Loucy (cell line): ENCODE measurements around the gene SPATA33.
"Not testable (repeated sequence)": the region's sequence is repeated elsewhere in the genome, so short reads cannot be mapped to it uniquely, and the experiment has no call there.

Source experiments
- H2AFZ ChIP-seq: fragments of 200-600 bp; sonication (generic); 2 replicates; pipeline ENCODE4 v1.6.0; 2016; ENCODE audit warnings: antibody characterized with exemption, mild to moderate bottlenecking, low read length, moderate library complexity
- H3F3A ChIP-seq: fragments of 200-600 bp; 2 replicates; pipeline ENCODE4 v1.6.0; 2016; ENCODE audit warnings: antibody characterized with exemption, low read depth, mild to moderate bottlenecking
- H3K27me3 ChIP-seq: fragments of 200-600 bp; sonication (generic); 2 replicates; pipeline ENCODE4 v1.6.1; 2014; ENCODE audit warnings: low read length, mild to moderate bottlenecking; ENCODE audit not compliant: insufficient read depth, poor library complexity, severe bottlenecking
- H3K36me3 ChIP-seq: fragments of 200-600 bp; sonication (generic); 2 replicates; pipeline ENCODE4 v1.6.1; 2016; ENCODE audit warnings: low read length; ENCODE audit not compliant: insufficient read depth
- H3K4me1 ChIP-seq: fragments of 200-600 bp; sonication (generic); 2 replicates; pipeline ENCODE4 v1.5.1; 2014; ENCODE audit warnings: low read length, mild to moderate bottlenecking; ENCODE audit not compliant: insufficient read depth, poor library complexity, severe bottlenecking
- H3K4me2 ChIP-seq: fragments of 200-600 bp; sonication (generic); 2 replicates; pipeline ENCODE4 v1.6.0; 2014; ENCODE audit warnings: antibody characterized with exemption, low read length, low read depth, mild to moderate bottlenecking; ENCODE audit not compliant: poor library complexity, severe bottlenecking
- H3K4me3 ChIP-seq: fragments of 200-600 bp; sonication (generic); 2 replicates; pipeline ENCODE4 v1.5.1; 2014; ENCODE audit warnings: low read length, mild to moderate bottlenecking, mixed read lengths; ENCODE audit not compliant: poor library complexity, severe bottlenecking
- H3K79me2 ChIP-seq: fragments of 200-600 bp; sonication (generic); 2 replicates; pipeline ENCODE4 v1.6.1; 2014; ENCODE audit warnings: low read length; ENCODE audit not compliant: insufficient read depth
- H3K9ac ChIP-seq: fragments of 200-600 bp; sonication (generic); 2 replicates; pipeline ENCODE4 v1.6.0; 2014; ENCODE audit warnings: mild to moderate bottlenecking, low read depth, low read length, moderate library complexity; ENCODE audit not compliant: poor library complexity, severe bottlenecking
- H3K9me2 ChIP-seq: fragments of 200-600 bp; sonication (generic); replicated peaks from 2 replicates; pipeline ENCODE4 v1.6.1; 2016; ENCODE audit warnings: low read depth, low read length, mixed read lengths
- H3K9me3 ChIP-seq: fragments of 200-600 bp; sonication (generic); 2 replicates; pipeline ENCODE4 v1.6.1; 2014; ENCODE audit warnings: mild to moderate bottlenecking, antibody characterized with exemption, low read length, low read depth; ENCODE audit not compliant: insufficient read depth
- H4K20me1 ChIP-seq: fragments of 200-600 bp; sonication (generic); 2 replicates; pipeline ENCODE4 v1.6.0; 2014; ENCODE audit warnings: antibody characterized with exemption, low read length, mild to moderate bottlenecking; ENCODE audit not compliant: insufficient read depth, poor library complexity, severe bottlenecking
- CTCF ChIP-seq: fragments of 200-600 bp; sonication (generic); conservative IDR thresholded peaks from 2 replicates; pipeline ENCODE4 v1.5.1; 2014; ENCODE audit warnings: mild to moderate bottlenecking, antibody characterized with exemption, low read length
- EZH2phosphoT487 ChIP-seq: fragments of 200-600 bp; IDR thresholded peaks from 2 replicates; pipeline ENCODE4 v1.6.1; 2018; ENCODE audit warnings: antibody characterized with exemption, mild to moderate bottlenecking, moderate library complexity, borderline replicate concordance

The SPATA33 gene

DNA sequence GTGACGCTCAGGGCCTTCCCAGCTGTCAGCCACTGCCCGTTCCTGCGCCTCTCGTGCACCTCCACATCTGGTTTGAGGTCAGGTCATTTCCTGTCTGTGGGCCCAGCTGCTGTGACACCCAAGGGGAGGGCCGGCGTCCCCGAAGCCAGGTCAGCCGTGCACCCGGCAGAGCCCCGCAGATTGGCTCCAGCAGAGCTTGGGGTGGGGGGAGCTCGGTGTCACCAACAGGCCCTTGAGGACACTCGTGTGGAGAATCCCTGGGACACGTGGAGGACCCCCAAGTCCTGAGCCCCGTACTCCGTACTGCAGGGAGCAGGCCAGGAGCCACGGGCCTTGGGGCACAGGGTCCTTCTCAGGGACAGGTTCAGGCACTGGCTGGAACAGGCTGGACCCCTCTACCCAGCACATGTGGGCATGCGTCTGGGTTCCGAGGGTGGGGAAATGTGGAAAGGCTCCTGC is 39.1 kb downstream of the SPATA33 start:
- Histone ChIP-seq H3K27me3 (no peaks in the 10 kb centered on the region), H3K4me1 (peaks cover 14% of the 10 kb centered on the region)
- no peak for TF ChIP-seq EZH2phosphoT487
- no peak for TF ChIP-seq CTCF

GRCh38 chr16:89697161-89697615 is 39.6 kb downstream of the SPATA33 start:
- no peaks in the 10 kb centered on the region for H3K36me3 ChIP-seq

More for the DNA sequence above, 39.1 kb downstream of the SPATA33 start:
- no peaks in the 10 kb centered on the region for H3K9me2 ChIP-seq
- H2AFZ ChIP-seq = no peak overlapping the region
- no peaks in the 10 kb centered on the region for H4K20me1 ChIP-seq
- no peak overlapping the region for H3K9ac ChIP-seq
- H3K4me3 ChIP-seq = no peak overlapping the region
- peak overlapping the region; percentile 40 for H3K4me2 ChIP-seq
- no peaks in the 10 kb centered on the region for H3K79me2 ChIP-seq
- no peaks in the 10 kb centered on the region for H3K9me3 ChIP-seq
- no peaks in the 10 kb centered on the region for H3K36me3 ChIP-seq
- no peaks in the 10 kb centered on the region for H3F3A ChIP-seq

GRCh38 chr16:89697616-89698331 is 40.1 kb downstream of the SPATA33 start:
- no peak for TF ChIP-seq EZH2phosphoT487
- TF ChIP-seq CTCF = no peak
- H3K36me3 ChIP-seq = no peaks in the 10 kb centered on the region

More at GRCh38 chr16:89697161-89697615, 39.6 kb downstream of the SPATA33 start:
- no peak overlapping the region for H3K4me3 ChIP-seq
- H3K4me2 ChIP-seq = peak overlapping the region; percentile 40
- no peak for TF ChIP-seq CTCF
- no peak for TF ChIP-seq EZH2phosphoT487
- peaks cover 15% of the 10 kb centered on the region for H3K4me1 ChIP-seq
- H4K20me1 ChIP-seq = no peaks in the 10 kb centered on the region
- H3K9me2 ChIP-seq = no peaks in the 10 kb centered on the region
- H3K79me2 ChIP-seq = no peaks in the 10 kb centered on the region
- H2AFZ ChIP-seq = no peak overlapping the region
- H3K9me3 ChIP-seq = no peaks in the 10 kb centered on the region
- H3F3A ChIP-seq = no peaks in the 10 kb centered on the region
- H3K9ac ChIP-seq = no peak overlapping the region
- H3K27me3 ChIP-seq = no peaks in the 10 kb centered on the region

DNA sequence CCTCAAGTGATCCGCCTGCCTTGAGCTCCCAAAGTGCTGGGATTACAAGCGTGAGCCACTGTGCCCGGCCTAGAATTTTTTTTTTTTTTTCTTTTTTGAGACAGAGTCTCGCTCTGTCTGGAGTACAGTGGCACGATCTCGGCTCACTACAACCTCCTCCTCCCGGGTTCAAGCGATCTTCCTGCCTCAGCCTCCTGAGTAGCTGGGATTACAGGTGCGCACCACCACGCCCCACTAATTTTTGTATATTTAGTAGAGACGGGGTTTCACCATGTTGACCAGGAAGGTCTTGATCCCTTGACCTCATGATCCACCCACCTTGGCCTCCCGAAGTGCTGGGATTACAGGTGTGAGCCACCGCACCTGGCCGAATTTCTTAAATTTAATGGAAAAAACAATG is 41.1 kb downstream of the SPATA33 start:
- not testable (repeated sequence) for H3K36me3 ChIP-seq, H3K9me2 ChIP-seq, H3K4me2 ChIP-seq, H2AFZ ChIP-seq, H3F3A ChIP-seq, H3K9ac ChIP-seq, H3K27me3 ChIP-seq, H3K79me2 ChIP-seq, H3K9me3 ChIP-seq, H3K4me3 ChIP-seq, H4K20me1 ChIP-seq
- H3K4me1 ChIP-seq = peaks cover 16% of the 10 kb centered on the region

More at GRCh38 chr16:89697616-89698331, 40.1 kb downstream of the SPATA33 start:
- no peaks in the 10 kb centered on the region for H3K27me3 ChIP-seq
- no peak overlapping the region for H3K9ac ChIP-seq
- H4K20me1 ChIP-seq = no peaks in the 10 kb centered on the region
- H2AFZ ChIP-seq = no peak overlapping the region
- peaks cover 16% of the 10 kb centered on the region for H3K4me1 ChIP-seq
- no peak overlapping the region for H3K4me3 ChIP-seq
- no peaks in the 10 kb centered on the region for H3K9me3 ChIP-seq
- no peaks in the 10 kb centered on the region for H3F3A ChIP-seq
- H3K79me2 ChIP-seq = no peaks in the 10 kb centered on the region
- no peaks in the 10 kb centered on the region for H3K9me2 ChIP-seq
- H3K4me2 ChIP-seq = no peak overlapping the region

DNA sequence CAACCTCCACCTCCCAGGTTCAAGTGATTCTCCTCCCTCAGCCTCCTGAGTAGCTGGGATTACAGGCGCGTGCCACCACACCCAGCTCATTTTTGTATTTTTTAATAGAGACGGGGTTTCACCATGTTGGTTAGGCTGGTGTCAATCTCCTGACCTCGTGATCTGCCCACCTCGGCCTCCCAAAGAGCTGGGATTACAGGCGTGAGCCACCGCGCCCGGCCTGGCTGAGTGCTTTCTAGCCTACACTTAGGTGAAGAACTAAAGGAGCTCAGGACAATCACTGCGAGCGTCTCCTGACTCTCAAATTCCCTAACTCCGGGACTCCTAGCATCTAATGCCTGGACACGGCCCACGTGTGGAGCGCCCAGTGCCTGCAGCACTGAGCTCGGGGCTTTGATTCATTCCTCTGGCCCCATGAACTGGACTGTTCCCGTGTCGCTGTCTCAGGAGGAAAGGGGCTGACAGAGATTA is 42.0 kb downstream of the SPATA33 start:
- H3K36me3 ChIP-seq, H3K9me3 ChIP-seq, H3K9me2 ChIP-seq, H3F3A ChIP-seq, H4K20me1 ChIP-seq, H3K4me3 ChIP-seq, H3K27me3 ChIP-seq, H3K79me2 ChIP-seq, H3K9ac ChIP-seq, H2AFZ ChIP-seq: not testable (repeated sequence)
- Histone ChIP-seq H3K4me2 (peak overlapping the region; percentile 69), H3K4me1 (peaks cover 16% of the 10 kb centered on the region)
